ENCODE data around the gene DOCK6.

DOCK6 gene, protein sequence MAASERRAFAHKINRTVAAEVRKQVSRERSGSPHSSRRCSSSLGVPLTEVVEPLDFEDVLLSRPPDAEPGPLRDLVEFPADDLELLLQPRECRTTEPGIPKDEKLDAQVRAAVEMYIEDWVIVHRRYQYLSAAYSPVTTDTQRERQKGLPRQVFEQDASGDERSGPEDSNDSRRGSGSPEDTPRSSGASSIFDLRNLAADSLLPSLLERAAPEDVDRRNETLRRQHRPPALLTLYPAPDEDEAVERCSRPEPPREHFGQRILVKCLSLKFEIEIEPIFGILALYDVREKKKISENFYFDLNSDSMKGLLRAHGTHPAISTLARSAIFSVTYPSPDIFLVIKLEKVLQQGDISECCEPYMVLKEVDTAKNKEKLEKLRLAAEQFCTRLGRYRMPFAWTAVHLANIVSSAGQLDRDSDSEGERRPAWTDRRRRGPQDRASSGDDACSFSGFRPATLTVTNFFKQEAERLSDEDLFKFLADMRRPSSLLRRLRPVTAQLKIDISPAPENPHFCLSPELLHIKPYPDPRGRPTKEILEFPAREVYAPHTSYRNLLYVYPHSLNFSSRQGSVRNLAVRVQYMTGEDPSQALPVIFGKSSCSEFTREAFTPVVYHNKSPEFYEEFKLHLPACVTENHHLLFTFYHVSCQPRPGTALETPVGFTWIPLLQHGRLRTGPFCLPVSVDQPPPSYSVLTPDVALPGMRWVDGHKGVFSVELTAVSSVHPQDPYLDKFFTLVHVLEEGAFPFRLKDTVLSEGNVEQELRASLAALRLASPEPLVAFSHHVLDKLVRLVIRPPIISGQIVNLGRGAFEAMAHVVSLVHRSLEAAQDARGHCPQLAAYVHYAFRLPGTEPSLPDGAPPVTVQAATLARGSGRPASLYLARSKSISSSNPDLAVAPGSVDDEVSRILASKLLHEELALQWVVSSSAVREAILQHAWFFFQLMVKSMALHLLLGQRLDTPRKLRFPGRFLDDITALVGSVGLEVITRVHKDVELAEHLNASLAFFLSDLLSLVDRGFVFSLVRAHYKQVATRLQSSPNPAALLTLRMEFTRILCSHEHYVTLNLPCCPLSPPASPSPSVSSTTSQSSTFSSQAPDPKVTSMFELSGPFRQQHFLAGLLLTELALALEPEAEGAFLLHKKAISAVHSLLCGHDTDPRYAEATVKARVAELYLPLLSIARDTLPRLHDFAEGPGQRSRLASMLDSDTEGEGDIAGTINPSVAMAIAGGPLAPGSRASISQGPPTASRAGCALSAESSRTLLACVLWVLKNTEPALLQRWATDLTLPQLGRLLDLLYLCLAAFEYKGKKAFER (N-terminal part only)

DNA sequence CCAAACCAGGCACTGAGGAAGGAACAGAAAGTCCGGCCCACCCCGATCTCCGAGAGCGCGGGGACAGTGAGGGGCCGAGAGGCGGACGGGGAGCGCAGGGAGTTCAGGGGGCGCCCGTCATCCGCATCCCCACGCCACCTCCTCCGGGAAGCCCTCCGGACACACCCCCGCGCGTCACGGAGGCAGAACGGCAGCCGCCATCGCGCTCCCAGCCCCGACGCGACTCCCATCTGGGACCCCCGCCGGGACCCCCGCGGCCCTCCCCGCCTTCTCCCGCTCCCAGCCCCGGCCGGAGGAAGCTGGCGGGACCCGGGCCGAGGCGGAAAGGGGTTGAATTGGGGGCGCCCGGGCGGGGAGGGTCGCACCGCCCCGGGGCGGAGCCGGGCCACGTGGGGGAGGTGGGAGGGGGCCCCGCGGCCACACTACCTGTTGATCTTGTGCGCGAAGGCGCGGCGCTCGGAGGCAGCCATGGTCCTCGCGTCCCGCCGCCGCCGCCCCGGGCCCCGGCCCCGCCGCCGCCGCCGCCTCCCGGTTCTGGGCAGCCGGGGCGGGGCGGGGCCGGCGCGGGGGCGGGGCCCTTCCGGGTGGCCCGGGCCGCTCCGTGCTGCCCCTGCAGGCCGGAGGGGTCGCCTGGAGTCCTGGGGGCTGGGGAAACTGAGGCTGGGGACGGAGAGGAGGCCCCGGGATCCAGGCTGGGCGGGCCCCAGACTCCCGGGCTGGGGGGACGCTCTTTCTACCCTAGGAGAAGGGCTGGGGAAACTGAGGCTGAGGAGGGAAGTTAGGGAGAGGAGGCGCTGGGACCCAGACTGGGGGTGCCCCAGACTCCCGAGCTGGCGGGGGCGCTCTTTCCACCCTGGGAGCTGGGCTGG, at the start of gene DOCK6:
Gene DOCK6, minus strand, starts transcription at position 554 of the 869 bp plus-strand sequence. Its CDS starts 84 bp downstream, at position 470.
- Mint-ChIP-seq H3K9me3 (no peaks in the 10 kb centered on the region), H3K4me3 (peak within 1 kb of the TSS; percentile 68), H3K36me3 (ENCODE audit: low read depth) (no peaks in the 10 kb centered on the region), H3K4me1 (ENCODE audit: low read depth) (no peaks in the 10 kb centered on the region), H3K27me3 (peaks cover 47% of the 10 kb centered on the region), H3K27ac (no peak within 1 kb of the TSS)

DNA sequence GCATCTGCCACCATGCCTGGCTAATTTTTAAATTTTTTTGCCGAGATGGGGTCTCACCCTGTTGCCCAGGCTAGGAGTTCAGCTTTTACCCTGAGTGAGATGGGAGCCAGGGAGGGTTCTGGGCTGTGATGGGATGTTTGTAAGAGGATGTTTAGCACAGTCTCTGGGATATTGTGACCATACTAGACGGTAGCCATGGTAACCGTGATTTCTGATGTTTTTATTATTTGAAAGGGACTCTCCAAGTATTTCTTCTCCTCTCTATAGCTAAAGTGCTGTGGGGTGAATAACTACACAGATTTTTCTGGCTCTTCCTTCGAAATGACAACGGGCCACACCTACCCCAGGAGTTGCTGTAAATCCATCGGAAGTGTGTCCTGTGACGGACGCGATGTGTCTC, 44.0 kb upstream of the DOCK6 start:
- no peaks in the 10 kb centered on the region for H3K4me1 Mint-ChIP-seq (ENCODE audit: low read depth)
- no peak overlapping the region for H3K27ac Mint-ChIP-seq
- peaks cover 12% of the 10 kb centered on the region for H3K27me3 Mint-ChIP-seq
- no peaks in the 10 kb centered on the region for H3K9me3 Mint-ChIP-seq
- H3K4me3 Mint-ChIP-seq: no peak overlapping the region
- no peaks in the 10 kb centered on the region for H3K36me3 Mint-ChIP-seq (ENCODE audit: low read depth)

DNA sequence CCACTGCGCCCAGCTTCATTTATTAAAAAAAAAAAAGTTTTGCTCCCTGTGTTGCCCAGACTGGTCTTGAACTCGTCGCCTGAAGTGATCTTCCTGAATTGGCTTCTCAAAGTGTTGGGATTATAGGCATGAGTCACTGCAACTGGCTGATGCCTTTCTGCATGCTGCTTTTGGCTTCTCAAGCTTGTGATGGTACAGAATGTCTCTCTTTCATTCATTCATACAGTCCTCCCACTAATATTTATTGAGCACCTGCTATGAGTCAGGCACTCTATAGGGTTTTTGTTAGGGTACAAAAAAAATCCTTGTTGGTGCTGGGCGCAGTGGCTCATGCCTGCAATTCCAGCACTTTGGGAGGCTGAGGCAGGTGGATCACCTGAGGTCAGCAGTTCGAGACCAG, 42.6 kb upstream of the DOCK6 start:
- Mint-ChIP-seq H3K9me3 (no peaks in the 10 kb centered on the region), H3K27ac (no peak overlapping the region), H3K4me1 (ENCODE audit: low read depth) (no peaks in the 10 kb centered on the region), H3K27me3 (peaks cover 11% of the 10 kb centered on the region), H3K4me3 (no peak overlapping the region), H3K36me3 (ENCODE audit: low read depth) (no peaks in the 10 kb centered on the region)

DNA sequence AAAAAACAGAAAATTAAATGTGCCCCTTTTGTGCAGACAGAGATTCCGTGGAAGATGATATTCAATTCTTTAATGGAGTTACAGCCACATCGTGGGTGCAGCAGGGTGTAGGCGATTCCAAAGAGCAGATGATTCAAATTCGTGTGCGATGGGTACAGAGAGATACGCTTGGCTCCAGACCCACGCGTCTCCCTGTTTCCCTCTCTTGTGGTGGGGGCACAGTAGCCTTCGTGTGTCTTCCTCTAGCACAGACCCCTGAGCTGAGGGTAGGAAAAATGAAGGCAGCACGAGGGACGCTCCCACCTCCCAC, 38.4 kb upstream of the DOCK6 start:
- Mint-ChIP-seq H3K4me3 (no peak overlapping the region), H3K27ac (no peak overlapping the region), H3K9me3 (no peaks in the 10 kb centered on the region), H3K4me1 (ENCODE audit: low read depth) (no peaks in the 10 kb centered on the region), H3K27me3 (peaks cover 1% of the 10 kb centered on the region), H3K36me3 (ENCODE audit: low read depth) (no peaks in the 10 kb centered on the region)

DNA sequence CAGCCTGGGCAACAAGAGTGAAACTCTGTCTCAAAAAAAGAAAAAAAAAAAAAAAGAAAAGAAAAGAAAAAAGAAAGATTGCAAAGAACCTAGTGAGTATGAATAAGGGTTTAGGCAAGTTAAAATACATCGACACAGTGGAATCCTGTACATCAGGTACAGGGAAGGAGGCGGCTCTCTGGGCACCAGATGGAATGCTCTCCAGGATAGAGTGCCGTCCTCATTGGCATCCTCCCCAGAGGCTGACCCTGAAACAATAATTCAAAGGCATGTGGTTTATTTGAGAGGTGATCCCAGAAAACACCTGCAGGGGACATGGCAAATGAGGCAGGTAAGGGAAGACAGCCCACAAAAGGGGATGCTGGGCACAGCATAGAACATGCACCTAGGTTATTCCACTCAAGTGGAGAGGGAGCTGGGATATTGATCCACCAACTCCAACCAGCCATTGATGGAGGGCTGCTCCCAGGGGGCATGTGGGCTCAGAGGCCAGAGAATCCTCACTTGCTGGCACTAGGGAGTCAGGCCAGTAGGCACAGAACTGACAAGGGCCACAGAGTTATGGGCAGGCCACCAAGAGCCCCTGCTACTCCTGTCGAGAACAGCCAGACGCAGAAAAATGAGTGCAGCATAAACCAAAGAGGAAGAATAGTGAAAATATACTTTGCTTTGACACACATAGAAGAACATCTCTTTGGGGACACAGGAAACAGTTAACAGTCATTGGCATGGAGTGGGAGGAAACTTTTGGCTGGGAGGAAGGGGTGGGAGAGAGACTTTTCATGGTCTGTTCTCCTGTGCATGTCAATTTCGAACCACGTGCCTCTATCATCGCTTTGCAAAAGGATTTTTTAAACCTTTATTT, 37.9 kb upstream of the DOCK6 start:
- H3K27ac Mint-ChIP-seq: peak overlapping the region; percentile 36
- H3K36me3 Mint-ChIP-seq (ENCODE audit: low read depth): no peaks in the 10 kb centered on the region
- H3K4me1 Mint-ChIP-seq (ENCODE audit: low read depth): no peaks in the 10 kb centered on the region
- no peak overlapping the region for H3K4me3 Mint-ChIP-seq
- H3K9me3 Mint-ChIP-seq: no peaks in the 10 kb centered on the region
- no peaks in the 10 kb centered on the region for H3K27me3 Mint-ChIP-seq

- Mint-ChIP-seq H3K27me3 (peaks cover 6% of the 10 kb centered on the region), H3K4me1 (ENCODE audit: low read depth) (no peaks in the 10 kb centered on the region), H3K27ac (no peak overlapping the region), H3K9me3 (no peaks in the 10 kb centered on the region), H3K36me3 (ENCODE audit: low read depth) (no peaks in the 10 kb centered on the region), H3K4me3 (no peak overlapping the region)
Measured at GRCh38 chr19:11296264-11296663, 33.9 kb upstream of the DOCK6 start.

GRCh38 chr19:11295665-11296245, 33.4 kb upstream of the DOCK6 start, which contains the start of gene TSPAN16:
TSPAN16 (plus strand) TSS chr19:11296160; CDS start chr19:11296298, 138 bp downstream.
- Mint-ChIP-seq H3K36me3 (ENCODE audit: low read depth) (no peaks in the 10 kb centered on the region), H3K4me1 (ENCODE audit: low read depth) (no peaks in the 10 kb centered on the region), H3K4me3 (no peak within 1 kb of the TSS), H3K27ac (no peak within 1 kb of the TSS), H3K9me3 (no peaks in the 10 kb centered on the region), H3K27me3 (peaks cover 8% of the 10 kb centered on the region)

DNA sequence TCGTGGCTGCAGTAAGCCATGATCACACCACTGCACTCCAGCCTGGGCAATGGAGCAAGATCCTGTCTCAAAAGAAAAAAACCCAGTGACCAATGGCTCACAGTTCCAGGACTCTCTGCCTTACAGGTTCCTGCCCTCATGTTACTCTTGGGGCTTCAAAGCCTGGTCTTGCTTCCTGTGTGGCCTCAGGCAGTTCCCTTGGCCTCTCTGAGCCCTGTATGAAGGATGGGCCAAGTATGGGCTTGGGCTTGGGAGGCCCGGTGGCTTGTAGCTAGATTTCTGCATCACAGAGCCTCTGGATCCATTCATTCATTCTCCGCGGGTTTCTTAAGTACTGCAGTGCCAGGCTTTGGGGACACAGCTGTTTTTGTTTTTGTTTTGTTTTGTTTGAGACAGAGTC, 32.9 kb upstream of the DOCK6 start:
- Mint-ChIP-seq H3K9me3 (no peaks in the 10 kb centered on the region), H3K4me3 (no peak overlapping the region), H3K4me1 (ENCODE audit: low read depth) (no peaks in the 10 kb centered on the region), H3K36me3 (ENCODE audit: low read depth) (no peaks in the 10 kb centered on the region), H3K27ac (no peak overlapping the region), H3K27me3 (peaks cover 8% of the 10 kb centered on the region)

- H3K4me1 Mint-ChIP-seq (ENCODE audit: low read depth): no peaks in the 10 kb centered on the region
- H3K27ac Mint-ChIP-seq: no peak overlapping the region
- peaks cover 12% of the 10 kb centered on the region for H3K27me3 Mint-ChIP-seq
- peak overlapping the region; percentile 26 for H3K4me3 Mint-ChIP-seq
- H3K9me3 Mint-ChIP-seq: no peaks in the 10 kb centered on the region
- no peaks in the 10 kb centered on the region for H3K36me3 Mint-ChIP-seq (ENCODE audit: low read depth)
Measured at GRCh38 chr19:11293433-11294389, 31.4 kb upstream of the DOCK6 start.

GRCh38 chr19:11291991-11292390, 29.7 kb upstream of the DOCK6 start:
- Mint-ChIP-seq H3K36me3 (ENCODE audit: low read depth) (no peaks in the 10 kb centered on the region), H3K27me3 (peaks cover 19% of the 10 kb centered on the region), H3K4me1 (ENCODE audit: low read depth) (peaks cover 3% of the 10 kb centered on the region), H3K27ac (no peak overlapping the region), H3K9me3 (no peaks in the 10 kb centered on the region), H3K4me3 (no peak overlapping the region)

- Mint-ChIP-seq H3K9me3 (no peaks in the 10 kb centered on the region), H3K27me3 (peaks cover 20% of the 10 kb centered on the region), H3K4me3 (no peak overlapping the region), H3K4me1 (ENCODE audit: low read depth) (peaks cover 4% of the 10 kb centered on the region), H3K36me3 (ENCODE audit: low read depth) (no peaks in the 10 kb centered on the region), H3K27ac (no peak overlapping the region)
Measured at GRCh38 chr19:11291415-11291814, 29.1 kb upstream of the DOCK6 start.

DNA sequence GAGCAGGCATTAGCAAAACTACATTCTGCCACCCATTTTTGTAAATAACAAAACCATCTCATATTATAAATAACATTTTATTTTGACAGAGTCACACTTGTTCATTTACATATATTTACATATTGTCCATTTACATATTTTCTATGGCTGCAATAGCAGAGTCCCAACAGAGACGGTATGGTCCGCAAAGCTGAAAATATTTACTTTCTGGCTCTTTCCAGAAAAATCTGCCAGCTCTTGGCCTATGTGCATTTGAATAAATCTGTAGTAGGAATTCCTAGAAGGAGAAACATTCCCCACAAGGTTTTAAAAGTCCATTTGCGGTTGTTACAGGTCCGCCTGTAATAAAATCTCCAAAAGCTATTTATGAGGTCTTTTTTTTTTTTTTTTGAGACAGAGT, 27.9 kb upstream of the DOCK6 start:
- Mint-ChIP-seq H3K4me1 (ENCODE audit: low read depth) (peaks cover 4% of the 10 kb centered on the region), H3K4me3 (no peak overlapping the region), H3K27me3 (peaks cover 22% of the 10 kb centered on the region), H3K36me3 (ENCODE audit: low read depth) (no peaks in the 10 kb centered on the region), H3K9me3 (no peaks in the 10 kb centered on the region), H3K27ac (no peak overlapping the region)
